Tibial nerve (tissue), 3 donors: ENCODE results near the gene HMGA1.

Experiments
- POLR2A ChIP-seq, 2 donors: fragments of 450-650 bp; IDR thresholded peaks; one replicate each; pipeline ENCODE4 v1.6.1; 2017; ENCODE audit warnings: antibody characterized with exemption in 2 of 2, mild to moderate bottlenecking in 2 of 2, moderate library complexity in 2 of 2
- TF ChIP-seq, protein P1 (sequence below), 5 experiments: fragments of 200-600 bp in 3 of 5; fragments of 450-650 bp in 2 of 5; sonication (generic) in 3 of 5; IDR thresholded peaks; one replicate each; pipeline ENCODE4 v1.5.1; 2016 to 2019; ENCODE audit warnings: antibody characterized with exemption in 5 of 5, mild to moderate bottlenecking in 3 of 5, moderate library complexity in 2 of 5

DNA sequence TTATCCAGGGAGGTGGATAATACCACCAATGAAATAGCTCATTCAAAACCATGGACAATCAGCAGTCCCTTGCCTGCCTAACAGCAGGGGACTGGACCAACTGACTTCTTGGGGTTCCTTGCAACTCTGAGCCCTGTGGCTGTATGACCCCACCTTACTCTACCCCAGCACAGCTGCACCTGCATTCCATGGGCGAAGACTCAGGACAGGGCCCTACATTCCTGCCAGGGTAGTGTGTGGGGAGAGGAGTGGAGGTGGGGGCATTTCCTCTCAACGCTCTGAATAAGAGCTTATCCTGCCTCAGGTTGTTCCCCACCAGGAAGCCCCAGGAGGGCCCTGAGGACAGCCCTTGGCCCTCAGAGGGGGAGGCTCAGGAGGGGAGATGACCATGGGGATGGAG is 30.8 kb upstream of the HMGA1 start:
- TF ChIP-seq, protein P1, sequence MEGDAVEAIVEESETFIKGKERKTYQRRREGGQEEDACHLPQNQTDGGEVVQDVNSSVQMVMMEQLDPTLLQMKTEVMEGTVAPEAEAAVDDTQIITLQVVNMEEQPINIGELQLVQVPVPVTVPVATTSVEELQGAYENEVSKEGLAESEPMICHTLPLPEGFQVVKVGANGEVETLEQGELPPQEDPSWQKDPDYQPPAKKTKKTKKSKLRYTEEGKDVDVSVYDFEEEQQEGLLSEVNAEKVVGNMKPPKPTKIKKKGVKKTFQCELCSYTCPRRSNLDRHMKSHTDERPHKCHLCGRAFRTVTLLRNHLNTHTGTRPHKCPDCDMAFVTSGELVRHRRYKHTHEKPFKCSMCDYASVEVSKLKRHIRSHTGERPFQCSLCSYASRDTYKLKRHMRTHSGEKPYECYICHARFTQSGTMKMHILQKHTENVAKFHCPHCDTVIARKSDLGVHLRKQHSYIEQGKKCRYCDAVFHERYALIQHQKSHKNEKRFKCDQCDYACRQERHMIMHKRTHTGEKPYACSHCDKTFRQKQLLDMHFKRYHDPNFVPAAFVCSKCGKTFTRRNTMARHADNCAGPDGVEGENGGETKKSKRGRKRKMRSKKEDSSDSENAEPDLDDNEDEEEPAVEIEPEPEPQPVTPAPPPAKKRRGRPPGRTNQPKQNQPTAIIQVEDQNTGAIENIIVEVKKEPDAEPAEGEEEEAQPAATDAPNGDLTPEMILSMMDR (IDR thresholded peaks at IDR 0.05): no peak
- no peak for TF ChIP-seq POLR2A (IDR thresholded peaks at IDR 0.05)
